ENCODE measurements around the gene MYCBP2.

Gene MYCBP2

DNA sequence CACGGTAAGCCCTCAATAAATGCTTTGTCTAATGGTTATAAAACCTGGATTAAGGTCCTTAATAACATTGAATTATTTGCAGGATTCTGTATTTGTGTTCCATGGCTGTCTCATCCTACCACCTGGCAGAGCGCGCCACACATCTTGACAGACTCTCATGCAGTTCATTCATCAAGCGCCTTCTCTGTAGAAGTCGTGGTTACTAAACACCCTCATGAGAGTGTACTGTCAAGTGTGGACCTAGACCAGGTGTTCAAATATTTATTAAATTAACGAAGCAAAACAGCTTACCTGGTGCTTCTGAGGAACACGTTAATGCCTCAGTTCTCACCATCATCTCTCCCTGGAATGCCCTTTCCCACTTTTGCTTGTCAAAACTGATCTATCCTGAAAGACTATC, 286.8 kb downstream of the MYCBP2 start:
- Histone ChIP-seq H3K27me3 (ENCODE audit: insufficient read depth, insufficient read length) (no peaks in the 10 kb centered on the region), H3K36me3 (ENCODE audit: insufficient read depth, insufficient read length, low read length) (peaks cover 3% of the 10 kb centered on the region), H3K9me3 (ENCODE audit: insufficient read depth, low read length) (no peaks in the 10 kb centered on the region; the same call in 1 of the 2 replicates), H3K4me3 (ENCODE audit: insufficient read length, low read depth) (no peak overlapping the region), H3K9ac (ENCODE audit: insufficient read length, low read depth) (no peak overlapping the region), H3K4me1 (ENCODE audit: insufficient read depth, insufficient read length) (no peaks in the 10 kb centered on the region)
- TF ChIP-seq YY1 (IDR thresholded peaks at IDR 0.05; ENCODE audit: insufficient read depth, insufficient read length): no peak
- no peak for TF ChIP-seq SUZ12 (IDR thresholded peaks at IDR 0.05; ENCODE audit: extremely low read depth, insufficient read depth, insufficient read length)
- TF ChIP-seq ZNF274 (IDR thresholded peaks at IDR 0.05; ENCODE audit: low read depth, low read length): no peak
- no peak for DNase-seq (ENCODE audit: low read depth, low spot score)

DNA sequence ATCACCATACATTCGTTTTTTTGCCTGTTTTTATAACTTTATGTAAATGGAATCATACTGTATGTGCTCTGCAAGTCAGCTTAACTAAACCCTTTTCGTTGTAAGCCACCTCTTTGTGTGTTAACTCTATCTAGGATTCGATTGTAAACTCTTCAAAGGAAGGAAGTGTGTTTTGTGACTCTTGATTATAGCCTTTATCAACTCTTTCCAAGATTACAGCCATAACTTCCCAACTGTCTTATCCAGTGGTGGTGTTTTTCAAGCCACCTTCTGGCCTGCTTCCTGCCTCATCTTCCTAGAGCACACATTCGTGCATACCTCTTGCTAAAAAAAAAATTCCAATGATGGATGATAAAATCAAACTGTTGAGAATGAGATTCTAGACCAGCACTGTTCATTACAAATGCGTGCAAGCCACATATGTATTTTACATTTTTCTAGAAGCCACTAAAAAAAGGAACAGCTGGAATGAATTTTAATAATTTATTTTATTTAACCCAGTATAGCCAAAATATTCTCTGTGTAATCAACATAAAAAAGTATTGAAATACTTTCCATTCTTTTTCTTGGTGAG, 287.9 kb downstream of the MYCBP2 start:
- no peak overlapping the region for H3K4me3 ChIP-seq (ENCODE audit: insufficient read length, low read depth)
- no peaks in the 10 kb centered on the region for H3K4me1 ChIP-seq (ENCODE audit: insufficient read depth, insufficient read length)
- no peaks in the 10 kb centered on the region for H3K27me3 ChIP-seq (ENCODE audit: insufficient read depth, insufficient read length)
- H3K9ac ChIP-seq (ENCODE audit: insufficient read length, low read depth): no peak overlapping the region
- H3K36me3 ChIP-seq (ENCODE audit: insufficient read depth, insufficient read length, low read length): peaks cover under 1% of the 10 kb centered on the region
- DNase-seq (ENCODE audit: low read depth, low spot score): no peak
- TF ChIP-seq ZNF274 (IDR thresholded peaks at IDR 0.05; ENCODE audit: low read depth, low read length): no peak
- no peak for TF ChIP-seq SUZ12 (IDR thresholded peaks at IDR 0.05; ENCODE audit: extremely low read depth, insufficient read depth, insufficient read length)
- no peak for TF ChIP-seq YY1 (IDR thresholded peaks at IDR 0.05; ENCODE audit: insufficient read depth, insufficient read length)
- no peaks in the 10 kb centered on the region; the same call in 1 of the 2 replicates for H3K9me3 ChIP-seq (ENCODE audit: insufficient read depth, low read length)

- no peaks in the 10 kb centered on the region for H3K4me1 ChIP-seq (ENCODE audit: insufficient read depth, insufficient read length)
- no peaks in the 10 kb centered on the region for H3K36me3 ChIP-seq (ENCODE audit: insufficient read depth, insufficient read length, low read length)
- no peak for DNase-seq (ENCODE audit: low read depth, low spot score)
- H3K27me3 ChIP-seq (ENCODE audit: insufficient read depth, insufficient read length): no peaks in the 10 kb centered on the region
- no peak overlapping the region for H3K4me3 ChIP-seq (ENCODE audit: insufficient read length, low read depth)
- TF ChIP-seq ZNF274 (IDR thresholded peaks at IDR 0.05; ENCODE audit: low read depth, low read length): no peak
- no peak for TF ChIP-seq YY1 (IDR thresholded peaks at IDR 0.05; ENCODE audit: insufficient read depth, insufficient read length)
- TF ChIP-seq SUZ12 (IDR thresholded peaks at IDR 0.05; ENCODE audit: extremely low read depth, insufficient read depth, insufficient read length): no peak
- H3K9me3 ChIP-seq (ENCODE audit: insufficient read depth, low read length): no peaks in the 10 kb centered on the region; the same call in 1 of the 2 replicates
- no peak overlapping the region for H3K9ac ChIP-seq (ENCODE audit: insufficient read length, low read depth)
Measured at GRCh38 chr13:77036279-77036678, 290.6 kb downstream of the MYCBP2 start.

- H3K36me3 ChIP-seq (ENCODE audit: insufficient read depth, insufficient read length, low read length): no peaks in the 10 kb centered on the region
- H3K9ac ChIP-seq (ENCODE audit: insufficient read length, low read depth): no peak overlapping the region
- H3K27me3 ChIP-seq (ENCODE audit: insufficient read depth, insufficient read length): no peaks in the 10 kb centered on the region
- no peaks in the 10 kb centered on the region; the same call in 1 of the 2 replicates for H3K9me3 ChIP-seq (ENCODE audit: insufficient read depth, low read length)
- DNase-seq (ENCODE audit: low read depth, low spot score): no peak
- no peak overlapping the region for H3K4me3 ChIP-seq (ENCODE audit: insufficient read length, low read depth)
- TF ChIP-seq YY1 (IDR thresholded peaks at IDR 0.05; ENCODE audit: insufficient read depth, insufficient read length) (no peak), SUZ12 (IDR thresholded peaks at IDR 0.05; ENCODE audit: extremely low read depth, insufficient read depth, insufficient read length) (no peak), ZNF274 (IDR thresholded peaks at IDR 0.05; ENCODE audit: low read depth, low read length) (no peak)
- no peaks in the 10 kb centered on the region for H3K4me1 ChIP-seq (ENCODE audit: insufficient read depth, insufficient read length)
Measured at GRCh38 chr13:77034881-77035280, 292.0 kb downstream of the MYCBP2 start.

DNA sequence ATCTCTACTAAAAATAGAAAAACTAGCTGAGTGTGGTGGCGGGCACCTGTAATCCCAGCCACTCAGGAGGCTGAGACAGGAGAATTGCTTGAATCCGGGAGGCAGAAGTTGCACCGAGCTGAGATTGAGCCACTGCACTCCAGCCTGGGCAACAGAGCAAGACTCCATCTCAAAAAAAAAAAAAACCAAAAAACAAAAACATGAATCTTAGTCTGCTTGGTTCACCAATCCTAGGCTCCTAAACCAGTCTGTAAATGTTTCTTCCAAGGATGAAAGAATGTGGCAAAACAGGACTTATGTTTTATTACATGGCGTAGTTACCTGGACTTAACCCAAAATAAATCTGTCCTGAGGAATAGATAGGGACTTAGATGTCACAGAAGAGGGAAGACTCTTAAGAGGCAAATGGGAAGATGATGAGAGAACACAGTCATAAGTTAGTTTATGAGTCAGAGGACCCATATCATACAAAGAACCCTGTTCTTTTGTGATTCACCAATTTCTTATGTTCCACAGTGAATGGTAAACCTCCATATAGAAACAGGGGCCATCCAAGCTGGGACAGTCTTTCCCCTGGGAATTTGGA, 293.1 kb downstream of the MYCBP2 start:
- H3K9me3 ChIP-seq (ENCODE audit: insufficient read depth, low read length): no peaks in the 10 kb centered on the region; the same call in 1 of the 2 replicates
- H3K4me1 ChIP-seq (ENCODE audit: insufficient read depth, insufficient read length): no peaks in the 10 kb centered on the region
- no peaks in the 10 kb centered on the region for H3K36me3 ChIP-seq (ENCODE audit: insufficient read depth, insufficient read length, low read length)
- no peaks in the 10 kb centered on the region for H3K27me3 ChIP-seq (ENCODE audit: insufficient read depth, insufficient read length)
- no peak for TF ChIP-seq SUZ12 (IDR thresholded peaks at IDR 0.05; ENCODE audit: extremely low read depth, insufficient read depth, insufficient read length)
- TF ChIP-seq ZNF274 (IDR thresholded peaks at IDR 0.05; ENCODE audit: low read depth, low read length): no peak
- TF ChIP-seq YY1 (IDR thresholded peaks at IDR 0.05; ENCODE audit: insufficient read depth, insufficient read length): no peak
- no peak overlapping the region for H3K4me3 ChIP-seq (ENCODE audit: insufficient read length, low read depth)
- H3K9ac ChIP-seq (ENCODE audit: insufficient read length, low read depth): no peak overlapping the region
- no peak for DNase-seq (ENCODE audit: low read depth, low spot score)

DNA sequence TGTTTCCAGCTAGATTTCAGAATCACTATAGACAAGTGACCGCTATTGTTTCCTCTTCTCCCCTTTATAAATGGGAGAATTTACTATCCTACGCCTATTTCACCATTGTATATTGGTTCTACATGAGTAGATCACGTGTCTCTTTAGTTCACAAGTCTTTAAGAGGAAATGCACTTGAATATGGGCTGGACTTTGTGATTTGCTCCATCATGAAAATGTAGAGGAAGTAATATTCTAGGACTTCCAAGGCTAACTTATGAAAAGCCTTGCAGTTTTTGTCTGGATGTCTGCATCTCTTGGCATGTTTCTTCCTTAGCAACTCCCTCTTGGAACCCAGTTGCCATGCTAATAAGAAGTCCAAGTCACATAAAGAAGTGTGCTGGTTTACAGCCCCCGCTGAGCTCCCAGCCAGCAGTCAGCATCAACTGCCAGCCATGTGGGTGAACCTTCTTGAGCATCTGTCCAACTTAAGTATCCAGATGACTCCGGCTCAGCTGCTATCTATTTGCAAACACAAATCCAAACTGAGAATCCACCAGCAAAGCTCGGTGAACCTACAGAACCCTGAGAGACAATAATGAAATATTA, 295.1 kb downstream of the MYCBP2 start:
- no peak overlapping the region for H3K4me3 ChIP-seq (ENCODE audit: insufficient read length, low read depth)
- TF ChIP-seq SUZ12 (IDR thresholded peaks at IDR 0.05; ENCODE audit: extremely low read depth, insufficient read depth, insufficient read length): no peak
- no peak for TF ChIP-seq YY1 (IDR thresholded peaks at IDR 0.05; ENCODE audit: insufficient read depth, insufficient read length)
- no peak for TF ChIP-seq ZNF274 (IDR thresholded peaks at IDR 0.05; ENCODE audit: low read depth, low read length)
- H3K27me3 ChIP-seq (ENCODE audit: insufficient read depth, insufficient read length): no peaks in the 10 kb centered on the region
- H3K9ac ChIP-seq (ENCODE audit: insufficient read length, low read depth): no peak overlapping the region
- no peaks in the 10 kb centered on the region for H3K4me1 ChIP-seq (ENCODE audit: insufficient read depth, insufficient read length)
- H3K9me3 ChIP-seq (ENCODE audit: insufficient read depth, low read length): no peaks in the 10 kb centered on the region; the same call in 1 of the 2 replicates
- no peak for DNase-seq (ENCODE audit: low read depth, low spot score)
- no peaks in the 10 kb centered on the region for H3K36me3 ChIP-seq (ENCODE audit: insufficient read depth, insufficient read length, low read length)

DNA sequence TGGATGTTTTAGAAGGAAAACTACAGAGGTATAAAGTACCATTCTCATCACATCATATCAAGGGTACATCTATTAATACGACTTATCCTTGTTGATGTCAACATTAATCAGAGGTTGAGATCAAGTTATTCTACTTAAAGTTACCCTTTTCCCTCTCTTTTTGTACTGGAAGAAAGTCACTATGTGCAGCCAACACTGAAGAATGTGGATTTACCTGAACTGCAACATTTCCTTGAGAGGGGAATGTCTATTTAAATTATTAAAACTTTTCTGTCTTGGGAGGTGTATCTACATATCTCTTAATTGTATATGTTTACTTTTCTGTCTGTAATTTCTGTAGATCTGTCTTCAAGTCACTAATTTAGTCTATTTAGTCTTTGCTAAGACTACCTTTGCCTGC, 297.5 kb downstream of the MYCBP2 start:
- TF ChIP-seq YY1 (IDR thresholded peaks at IDR 0.05; ENCODE audit: insufficient read depth, insufficient read length): no peak
- TF ChIP-seq SUZ12 (IDR thresholded peaks at IDR 0.05; ENCODE audit: extremely low read depth, insufficient read depth, insufficient read length): no peak
- no peak for TF ChIP-seq ZNF274 (IDR thresholded peaks at IDR 0.05; ENCODE audit: low read depth, low read length)
- Histone ChIP-seq H3K36me3 (ENCODE audit: insufficient read depth, insufficient read length, low read length) (no peaks in the 10 kb centered on the region), H3K4me3 (ENCODE audit: insufficient read length, low read depth) (no peak overlapping the region), H3K9ac (ENCODE audit: insufficient read length, low read depth) (no peak overlapping the region), H3K27me3 (ENCODE audit: insufficient read depth, insufficient read length) (no peaks in the 10 kb centered on the region), H3K4me1 (ENCODE audit: insufficient read depth, insufficient read length) (no peaks in the 10 kb centered on the region), H3K9me3 (ENCODE audit: insufficient read depth, low read length) (no peaks in the 10 kb centered on the region)
- no peak for DNase-seq (ENCODE audit: low read depth, low spot score)
